Forelimb muscle (tissue), 1 donor: ENCODE results near the gene NAV2. TPM values are rescaled to one million over a fixed set of nuclear protein-coding genes. Genes with fewer than 3 reads are reported as not detected.

Source experiments
- DNase-seq: peaks from one replicate; pipeline ENCODE4 v3.0.0-alpha.2; 2013; ENCODE audit warnings: low read depth
- polyA plus RNA-seq: library from polyadenylated mRNA; unstranded; fragments of 120-200 nt; gene quantifications from one replicate; pipeline ENCODE4 v1.2.1, GENCODE V29; 2013; ENCODE audit not compliant: insufficient read length

NAV2 gene
- polyA plus RNA-seq, 1 donor, result 61.1 TPM

DNA sequence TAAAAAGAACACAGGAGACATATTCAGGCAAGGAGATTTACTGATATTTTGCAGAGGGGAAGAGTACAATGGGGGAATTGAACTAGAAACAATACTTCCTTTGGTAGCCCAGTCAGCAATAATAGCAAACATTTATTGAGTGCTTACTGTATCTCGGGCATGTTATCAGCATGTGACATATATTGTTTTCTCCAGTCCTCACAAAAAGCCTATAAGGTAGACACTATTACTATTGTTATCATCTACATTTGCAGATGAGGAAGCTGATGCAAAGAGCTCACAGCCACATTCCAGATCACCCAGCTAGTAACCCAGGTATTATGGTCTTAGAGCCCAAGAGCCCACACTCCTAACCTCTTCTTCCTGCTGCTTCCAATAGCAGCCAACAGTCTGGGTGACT lies 27.9 kb downstream of the NAV2 start:
- no peak for DNase-seq

GRCh38 chr11:19742588-19743292 lies 30.1 kb downstream of the NAV2 start:
- peak; percentile 24 for DNase-seq

GRCh38 chr11:19743622-19744021 lies 31.0 kb downstream of the NAV2 start:
- DNase-seq, result no peak

- no peak for DNase-seq
Observed at GRCh38 chr11:19744130-19744529, 31.5 kb downstream of the NAV2 start.

GRCh38 chr11:19746086-19746485 lies 33.4 kb downstream of the NAV2 start:
- DNase-seq, result no peak

- no peak for DNase-seq
Observed at GRCh38 chr11:19747634-19748033, 35.0 kb downstream of the NAV2 start.

DNA sequence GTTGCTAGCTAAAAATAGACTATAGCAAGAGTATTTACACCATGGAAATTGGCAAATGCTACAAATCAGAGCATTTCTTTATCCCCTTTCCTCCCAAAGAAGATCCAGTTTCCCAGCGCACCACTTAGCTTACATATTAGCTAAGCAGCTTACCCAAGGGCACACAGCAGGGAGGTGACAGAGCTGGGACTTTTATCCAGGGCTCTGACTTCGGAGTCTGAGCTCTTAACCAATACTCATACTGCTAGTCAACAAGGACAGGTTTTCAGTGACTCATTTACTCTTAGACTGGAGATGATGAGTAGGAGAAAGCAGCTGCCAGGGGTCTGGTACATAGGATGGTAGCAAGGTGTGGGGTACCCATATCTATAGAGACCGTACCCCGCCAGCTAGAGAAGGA lies 38.4 kb downstream of the NAV2 start:
- no peak for DNase-seq

DNA sequence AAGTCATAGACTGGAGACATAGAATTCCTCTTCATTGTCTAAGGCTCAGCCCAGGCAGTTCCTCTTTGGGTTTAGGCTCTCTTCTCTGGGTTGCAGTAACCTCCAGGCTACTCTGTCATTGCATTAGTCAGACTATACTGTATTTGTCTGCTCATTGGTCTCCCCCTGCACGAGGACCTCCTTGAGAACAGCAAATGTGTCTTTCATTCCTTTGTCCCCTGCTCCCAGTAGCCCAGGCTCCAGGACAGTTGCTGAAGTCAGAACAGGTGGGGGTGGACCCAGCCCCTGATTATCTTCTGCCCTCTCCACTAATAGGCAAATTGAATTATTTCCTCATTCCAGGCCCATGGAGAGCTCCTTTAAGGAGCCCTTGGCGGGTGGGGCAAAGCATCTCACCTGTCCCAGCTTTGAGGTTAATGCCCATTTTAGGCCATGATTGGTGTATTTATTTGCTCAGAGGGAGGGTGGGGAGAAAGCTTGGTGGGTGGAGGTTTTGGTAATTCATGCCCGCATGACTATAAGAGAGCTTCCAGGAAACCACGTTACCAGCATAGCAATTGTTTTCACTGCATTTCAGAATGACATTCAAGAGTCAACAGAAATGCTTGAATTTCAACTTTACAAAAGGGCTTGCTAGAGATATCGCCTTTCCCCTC lies 40.9 kb downstream of the NAV2 start:
- no peak for DNase-seq

- no peak for DNase-seq
Observed at GRCh38 chr11:19756675-19757475, 44.2 kb downstream of the NAV2 start.

GRCh38 chr11:19759389-19759788 lies 46.8 kb downstream of the NAV2 start:
- no peak for DNase-seq

DNA sequence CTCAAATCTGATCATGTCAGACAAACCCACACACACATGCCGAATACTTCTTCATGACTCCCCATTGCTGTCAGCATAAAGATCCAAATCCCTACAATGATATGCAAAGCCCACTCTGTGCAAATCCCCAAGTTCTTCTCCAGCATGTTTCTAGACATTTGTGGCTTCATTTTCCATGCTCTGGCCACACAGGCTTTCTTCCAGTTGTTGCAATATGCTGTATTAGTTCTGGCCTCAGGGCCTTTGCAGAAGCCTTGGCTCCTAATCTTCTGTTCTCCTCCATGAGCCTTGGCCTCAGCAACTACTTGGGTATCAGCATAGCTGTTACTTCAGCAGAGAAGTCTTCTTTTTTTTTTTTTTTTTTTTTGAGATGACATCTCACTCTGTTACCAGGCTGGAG lies 49.6 kb downstream of the NAV2 start:
- DNase-seq, result no peak

- no peak for DNase-seq
Observed at GRCh38 chr11:19763330-19763729, 50.7 kb downstream of the NAV2 start.

DNA sequence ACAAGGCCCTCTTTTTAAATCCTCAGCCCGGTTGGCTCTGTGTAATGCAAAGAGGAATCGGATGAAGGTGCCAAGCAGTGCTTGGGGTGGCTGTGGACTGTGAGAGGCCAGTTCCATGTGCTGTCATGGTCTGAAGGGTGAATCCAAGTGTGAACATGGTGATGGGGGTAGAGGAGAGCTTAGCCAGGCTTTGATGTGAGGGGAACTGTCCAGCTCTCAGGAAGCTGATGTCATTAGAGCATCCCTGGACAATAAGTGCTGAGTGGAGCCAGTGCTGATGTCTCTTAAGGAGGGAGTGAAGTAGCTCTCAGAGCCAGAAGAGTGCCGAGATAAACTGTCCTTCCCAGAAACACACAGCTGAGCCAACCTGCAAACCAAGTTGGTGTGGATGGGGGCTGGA lies 53.6 kb downstream of the NAV2 start:
- DNase-seq, result no peak

- no peak for DNase-seq
Observed at GRCh38 chr11:19766810-19767209, 54.2 kb downstream of the NAV2 start.

DNA sequence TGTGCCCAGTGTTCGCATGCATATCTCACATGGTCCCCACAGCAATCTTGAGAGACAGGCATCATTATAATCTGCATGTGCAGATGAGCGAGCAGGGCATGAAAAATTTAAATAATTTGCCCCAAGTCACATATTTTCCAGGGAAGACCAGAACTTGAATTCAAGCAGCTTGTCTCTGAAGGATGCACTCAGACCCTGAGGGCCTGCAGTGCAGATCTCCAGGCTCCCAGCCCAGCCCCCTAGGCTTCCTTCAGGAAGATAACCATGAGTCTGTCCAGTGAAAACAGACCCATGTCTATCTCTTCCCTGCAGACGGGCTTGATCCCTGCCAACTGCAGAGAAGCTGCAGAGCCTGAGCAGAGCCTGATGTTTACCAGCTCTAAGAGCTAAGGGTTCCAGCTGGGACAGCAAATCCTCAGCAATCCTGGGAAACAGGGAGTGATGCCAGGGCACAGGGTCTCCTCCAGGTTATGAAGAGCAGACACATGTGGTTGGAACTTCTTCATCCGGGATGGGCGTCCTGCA lies 55.1 kb downstream of the NAV2 start:
- DNase-seq, result no peak

- no peak for DNase-seq
Observed at GRCh38 chr11:19768197-19768596, 55.6 kb downstream of the NAV2 start.

- no peak for DNase-seq
Observed at GRCh38 chr11:19768815-19769214, 56.2 kb downstream of the NAV2 start.

DNA sequence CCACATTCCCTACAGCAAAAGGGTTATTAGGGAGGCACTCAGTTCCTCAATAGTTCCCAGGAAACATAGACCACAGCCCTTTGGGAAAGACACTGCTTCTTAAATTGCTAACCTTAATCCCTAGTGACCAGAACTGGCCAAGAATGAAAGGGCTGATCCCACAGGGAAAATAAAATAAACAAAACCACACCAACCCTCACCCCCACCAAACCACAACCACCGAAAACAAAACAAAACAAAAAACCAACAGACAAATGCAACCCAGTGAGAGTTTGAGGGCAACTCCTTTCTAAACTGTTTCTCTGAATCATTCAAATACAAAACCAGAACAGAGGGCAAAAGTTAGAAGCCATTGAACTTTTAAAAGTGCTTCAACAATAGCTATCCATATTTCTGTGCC lies 57.2 kb downstream of the NAV2 start:
- DNase-seq, result no peak

DNA sequence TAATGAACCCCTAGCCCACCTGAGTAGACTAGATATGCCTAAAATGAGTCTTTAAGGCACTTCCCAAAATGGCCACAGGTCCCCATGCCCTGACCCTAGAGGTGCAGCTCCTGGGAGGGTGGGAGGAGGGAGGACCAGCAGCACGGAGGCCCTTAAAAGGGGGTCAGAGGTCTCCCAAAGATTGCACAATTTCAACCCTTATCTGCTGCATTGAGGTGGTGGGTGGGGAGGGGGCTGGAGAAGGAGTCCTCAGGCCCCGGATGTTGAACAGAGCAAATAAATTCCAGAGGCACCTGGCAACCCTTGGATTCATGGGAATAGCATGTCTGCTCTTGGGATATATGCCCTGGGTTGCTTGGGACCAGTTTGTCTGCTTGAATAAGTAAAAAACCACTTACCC lies 57.6 kb downstream of the NAV2 start:
- DNase-seq, result no peak

DNA sequence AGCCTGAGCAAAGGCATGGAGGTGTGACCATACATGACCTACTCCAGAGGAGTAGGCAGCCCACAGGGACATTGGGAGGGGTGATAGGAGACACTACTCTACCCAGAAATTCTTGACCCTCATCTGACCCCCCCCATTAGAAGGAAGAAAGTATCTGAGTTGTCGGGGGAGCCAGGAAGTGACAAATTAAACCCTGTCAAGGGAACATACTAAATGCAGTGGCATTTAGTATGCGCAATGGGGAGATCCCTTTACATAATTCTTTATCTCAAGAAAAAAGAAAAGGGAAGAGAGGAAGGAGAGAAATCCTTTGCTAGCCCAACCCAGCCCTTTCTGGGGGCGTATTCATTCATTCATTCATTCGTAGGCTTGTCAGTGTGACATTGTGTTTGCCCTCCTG lies 58.8 kb downstream of the NAV2 start:
- DNase-seq, result no peak

DNA sequence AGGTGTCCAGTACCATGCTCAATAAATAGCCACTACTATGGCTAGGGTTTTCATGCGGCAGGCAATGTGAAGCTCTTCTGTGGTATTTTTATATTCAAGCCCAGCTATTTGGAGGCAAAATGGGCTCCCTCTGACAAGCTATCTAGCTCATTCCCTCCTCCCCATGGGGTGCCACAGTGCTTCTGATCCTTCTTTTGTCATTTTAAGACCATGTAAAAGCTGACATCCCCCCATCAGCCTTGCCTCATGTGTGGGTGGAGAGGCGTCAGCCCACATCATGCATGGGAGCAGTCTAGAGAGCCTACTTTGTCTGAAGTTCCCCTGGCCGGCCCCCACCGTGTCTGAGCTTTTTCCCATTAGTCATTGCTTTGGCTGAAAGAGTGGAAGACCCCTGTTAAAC lies 59.8 kb downstream of the NAV2 start:
- DNase-seq, result no peak

DNA sequence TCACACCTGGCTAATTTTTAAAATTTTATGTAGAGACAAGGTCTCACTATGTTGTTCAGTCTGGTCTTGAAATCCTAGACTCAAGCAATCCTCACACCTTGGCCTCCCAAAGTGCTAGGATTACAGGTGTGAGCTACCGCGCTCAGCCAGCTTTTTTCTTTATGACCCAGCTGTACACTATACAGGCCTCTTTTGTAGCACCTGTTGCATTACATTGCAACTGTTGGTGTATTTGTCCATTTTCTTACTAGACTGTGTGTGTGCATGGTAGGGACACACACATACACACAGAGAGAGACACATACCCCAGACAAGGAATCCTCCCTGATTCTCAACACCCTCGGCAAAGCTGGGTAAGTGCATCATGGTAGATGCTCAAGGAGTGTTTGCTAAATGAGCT lies 61.7 kb downstream of the NAV2 start:
- no peak for DNase-seq
